Sigmoid colon (tissue), 4 donors: ENCODE results near the gene SLF2.

Experiments used
- POLR2A ChIP-seq, 2 donors: fragments of 450-650 bp; IDR thresholded peaks; one replicate each; pipeline ENCODE4 v1.6.1; 2016; ENCODE audit warnings: antibody characterized with exemption in 2 of 2, mild to moderate bottlenecking in 2 of 2, moderate library complexity in 2 of 2
- POLR2AphosphoS5 ChIP-seq, 4 donors: sonication (generic); formaldehyde crosslinking; IDR thresholded peaks; one replicate each; pipeline ENCODE4 v1.6.1; 2017; ENCODE audit warnings: antibody characterized with exemption in 4 of 4
- TF ChIP-seq, protein P1 (sequence below), 4 experiments: fragments of 450-650 bp in 3 of 4; fragments of 200-600 bp in 1 of 4; IDR thresholded peaks; one replicate each; pipeline ENCODE4 v1.5.1; 2016 to 2019; ENCODE audit warnings: antibody characterized with exemption in 4 of 4, mild to moderate bottlenecking in 3 of 4, moderate library complexity in 2 of 4

DNA sequence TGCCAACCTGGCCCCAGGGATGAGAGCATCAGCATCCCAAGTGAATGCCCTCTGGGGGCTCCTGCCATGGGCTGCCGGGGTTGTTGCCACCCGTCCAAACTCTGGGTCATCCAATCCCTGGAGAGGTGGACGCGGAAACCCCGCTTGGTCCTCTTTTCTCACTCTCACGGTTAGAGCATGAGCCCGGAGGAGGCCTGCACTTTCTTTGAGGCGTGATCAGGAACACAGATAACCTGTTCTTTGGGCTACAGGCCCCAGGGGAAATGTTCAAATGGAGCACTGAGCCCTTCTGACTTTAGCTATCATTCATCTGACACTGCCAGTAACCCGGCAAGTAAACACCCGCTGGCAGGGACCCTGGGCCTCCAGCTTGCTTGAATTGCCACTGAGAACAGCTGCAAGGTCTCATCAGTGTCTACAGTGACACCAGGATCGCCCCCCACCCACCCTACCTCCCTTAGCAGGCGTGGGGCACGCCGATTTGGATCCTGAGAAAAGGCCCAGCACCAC, 29.4 kb upstream of the SLF2 start:
- TF ChIP-seq, protein P1, sequence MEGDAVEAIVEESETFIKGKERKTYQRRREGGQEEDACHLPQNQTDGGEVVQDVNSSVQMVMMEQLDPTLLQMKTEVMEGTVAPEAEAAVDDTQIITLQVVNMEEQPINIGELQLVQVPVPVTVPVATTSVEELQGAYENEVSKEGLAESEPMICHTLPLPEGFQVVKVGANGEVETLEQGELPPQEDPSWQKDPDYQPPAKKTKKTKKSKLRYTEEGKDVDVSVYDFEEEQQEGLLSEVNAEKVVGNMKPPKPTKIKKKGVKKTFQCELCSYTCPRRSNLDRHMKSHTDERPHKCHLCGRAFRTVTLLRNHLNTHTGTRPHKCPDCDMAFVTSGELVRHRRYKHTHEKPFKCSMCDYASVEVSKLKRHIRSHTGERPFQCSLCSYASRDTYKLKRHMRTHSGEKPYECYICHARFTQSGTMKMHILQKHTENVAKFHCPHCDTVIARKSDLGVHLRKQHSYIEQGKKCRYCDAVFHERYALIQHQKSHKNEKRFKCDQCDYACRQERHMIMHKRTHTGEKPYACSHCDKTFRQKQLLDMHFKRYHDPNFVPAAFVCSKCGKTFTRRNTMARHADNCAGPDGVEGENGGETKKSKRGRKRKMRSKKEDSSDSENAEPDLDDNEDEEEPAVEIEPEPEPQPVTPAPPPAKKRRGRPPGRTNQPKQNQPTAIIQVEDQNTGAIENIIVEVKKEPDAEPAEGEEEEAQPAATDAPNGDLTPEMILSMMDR (IDR thresholded peaks at IDR 0.05): no peak
- no peak for TF ChIP-seq POLR2A (IDR thresholded peaks at IDR 0.05)
- TF ChIP-seq POLR2AphosphoS5 (IDR thresholded peaks at IDR 0.05): no peak
